Parathyroid adenoma (tissue), 2 donors: ENCODE data around the gene LRP1B.
"Not testable (repeated sequence)": the region's sequence is repeated elsewhere in the genome, so short reads cannot be mapped to it uniquely, and the experiment has no call there.

Experiments used
- H2AFZ ChIP-seq: fragments of 300-600 bp; sonication (generic); one replicate; pipeline ENCODE4 v1.7.0; 2017; ENCODE audit warnings: antibody characterized with exemption, mild to moderate bottlenecking
- H3K27ac ChIP-seq: fragments of 300-600 bp; sonication (generic); one replicate; pipeline ENCODE4 v1.7.0; 2017
- H3K27me3 ChIP-seq: fragments of 300-600 bp; sonication (generic); one replicate; pipeline ENCODE4 v1.7.0; 2017; ENCODE audit warnings: low read length; ENCODE audit not compliant: control insufficient read depth, insufficient read depth
- H3K36me3 ChIP-seq: fragments of 300-600 bp; sonication (generic); one replicate; pipeline ENCODE4 v1.7.0; 2017; ENCODE audit warnings: low read length; ENCODE audit not compliant: control insufficient read depth, insufficient read depth
- H3K4me1 ChIP-seq: fragments of 300-600 bp; sonication (generic); one replicate; pipeline ENCODE4 v1.7.0; 2017; ENCODE audit warnings: control low read depth
- H3K4me2 ChIP-seq: fragments of 300-600 bp; sonication (generic); one replicate; pipeline ENCODE4 v1.7.0; 2017; ENCODE audit warnings: low read length
- H3K4me3 ChIP-seq: fragments of 300-600 bp; sonication (generic); one replicate; pipeline ENCODE4 v1.7.0; 2017; ENCODE audit warnings: low read depth, low read length
- H3K79me2 ChIP-seq: fragments of 300-600 bp; sonication (generic); one replicate; pipeline ENCODE4 v1.7.0; 2017; ENCODE audit warnings: control low read depth
- H3K9ac ChIP-seq: fragments of 300-600 bp; sonication (generic); one replicate; pipeline ENCODE4 v1.7.0; 2017; ENCODE audit warnings: mild to moderate bottlenecking
- H3K9me3 ChIP-seq: fragments of 300-600 bp; sonication (generic); one replicate; pipeline ENCODE4 v1.7.0; 2017; ENCODE audit warnings: low read length; ENCODE audit not compliant: control insufficient read depth
- CTCF ChIP-seq: fragments of 300-600 bp; sonication (generic); IDR thresholded peaks from one replicate; pipeline ENCODE4 v1.7.0; 2017; ENCODE audit warnings: antibody characterized with exemption, mild to moderate bottlenecking
- donor health status: primary hyperparathyroidism.

Gene LRP1B

GRCh38 chr2:140658760-140659692 lies 1471.8 kb downstream of the LRP1B start:
- TF ChIP-seq CTCF, result no peak
- H3K9me3 ChIP-seq, result no peaks in the 10 kb centered on the region
- no peak overlapping the region for H3K4me3 ChIP-seq
- no peak overlapping the region for H2AFZ ChIP-seq
- no peaks in the 10 kb centered on the region for H3K4me1 ChIP-seq
- no peak overlapping the region for H3K4me2 ChIP-seq
- H3K27ac ChIP-seq, result no peak overlapping the region
- H3K79me2 ChIP-seq, result no peaks in the 10 kb centered on the region
- H3K36me3 ChIP-seq, result no peaks in the 10 kb centered on the region
- H3K9ac ChIP-seq, result no peak overlapping the region
- no peaks in the 10 kb centered on the region for H3K27me3 ChIP-seq

GRCh38 chr2:140657657-140658056 lies 1473.2 kb downstream of the LRP1B start:
- no peaks in the 10 kb centered on the region for H3K4me1 ChIP-seq

GRCh38 chr2:140654565-140654964 lies 1476.3 kb downstream of the LRP1B start:
- H3K4me2 ChIP-seq, result no peak overlapping the region
- H2AFZ ChIP-seq, result no peak overlapping the region
- no peaks in the 10 kb centered on the region for H3K36me3 ChIP-seq
- no peaks in the 10 kb centered on the region for H3K4me1 ChIP-seq
- no peaks in the 10 kb centered on the region for H3K79me2 ChIP-seq
- H3K9me3 ChIP-seq, result no peaks in the 10 kb centered on the region
- no peak overlapping the region for H3K9ac ChIP-seq
- no peak overlapping the region for H3K27ac ChIP-seq
- no peaks in the 10 kb centered on the region for H3K27me3 ChIP-seq
- no peak overlapping the region for H3K4me3 ChIP-seq
- TF ChIP-seq CTCF, result no peak

More at GRCh38 chr2:140657657-140658056, 1473.2 kb downstream of the LRP1B start:
- Histone ChIP-seq H3K79me2 (no peaks in the 10 kb centered on the region), H3K4me3 (no peak overlapping the region), H3K9ac (no peak overlapping the region), H3K27me3 (no peaks in the 10 kb centered on the region), H3K36me3 (no peaks in the 10 kb centered on the region), H2AFZ (no peak overlapping the region), H3K9me3 (no peaks in the 10 kb centered on the region), H3K4me2 (no peak overlapping the region), H3K27ac (no peak overlapping the region)
- no peak for TF ChIP-seq CTCF

- Histone ChIP-seq H3K36me3 (no peaks in the 10 kb centered on the region), H3K4me1 (no peaks in the 10 kb centered on the region), H3K4me3 (no peak overlapping the region), H3K27ac (no peak overlapping the region), H3K9me3 (no peaks in the 10 kb centered on the region), H3K27me3 (no peaks in the 10 kb centered on the region), H2AFZ (no peak overlapping the region), H3K9ac (no peak overlapping the region), H3K79me2 (no peaks in the 10 kb centered on the region), H3K4me2 (no peak overlapping the region)
- no peak for TF ChIP-seq CTCF
Observed at GRCh38 chr2:140650825-140651224, 1480.0 kb downstream of the LRP1B start.

GRCh38 chr2:140650134-140650533 lies 1480.7 kb downstream of the LRP1B start:
- not testable (repeated sequence) for H3K9me3 ChIP-seq, H2AFZ ChIP-seq, H3K27me3 ChIP-seq, H3K36me3 ChIP-seq, H3K4me1 ChIP-seq, H3K4me3 ChIP-seq, H3K4me2 ChIP-seq, H3K79me2 ChIP-seq, H3K27ac ChIP-seq, H3K9ac ChIP-seq
